RWPE1 (cell line): ENCODE measurements around the gene GPR4.

Source experiments
- CTCF ChIA-PET: fragments of 350-600 bp; sonication (Branson Sonifier 250); formaldehyde crosslinking; extraction: SDS; loops from one replicate; lab custom pipeline; 2021; lab: Yijun Ruan, JAX
- POLR2A ChIA-PET: fragments of 400-600 bp; formaldehyde crosslinking; extraction: SDS; loops from one replicate; lab custom pipeline; 2020; ENCODE audit warnings: antibody characterized with exemption; ENCODE audit not compliant: low non-redundant PET; lab: Yijun Ruan, JAX
- DNase-seq: peaks from one replicate; pipeline ENCODE4 v3.0.0; 2012; ENCODE audit warnings: low spot score
- H3K27ac ChIP-seq: fragments of 450-650 bp; 2 replicates; pipeline ENCODE4 v1.5.1; 2017
- CTCF ChIP-seq: fragments of 450-650 bp; conservative IDR thresholded peaks from 2 replicates; pipeline ENCODE4 v1.5.1; 2017; ENCODE audit warnings: low read depth, mild to moderate bottlenecking

The GPR4 gene

GRCh38 chr19:45600340-45600885 lies 1.6 kb downstream of the GPR4 start:
- DNase-seq, result no peak
- POLR2A ChIA-PET, result no interaction called here
- no peak for TF ChIP-seq CTCF
- CTCF ChIA-PET, result interaction anchor here (0.6 to 1.2 kb wide), 4 partner anchors 40 to 155 kb away, joined by 3 to 6 read pairs (median 4); no protein-coding TSS in a partner anchor
- H3K27ac ChIP-seq, result no peak overlapping the region

GRCh38 chr19:45599286-45599685 lies 2.7 kb downstream of the GPR4 start:
- no peak overlapping the region for H3K27ac ChIP-seq
- TF ChIP-seq CTCF, result no peak
- ChIA-PET CTCF (no interaction called here), POLR2A (no interaction called here)
- DNase-seq, result no peak

- POLR2A ChIA-PET, result no interaction called here
These were observed 3.6 kb downstream of the GPR4 start for GRCh38 chr19:45598267-45599001.

GRCh38 chr19:45597425-45598111 lies 4.4 kb downstream of the GPR4 start:
- ChIA-PET CTCF (interaction anchor here (0.7 kb wide), 2 partner anchors 112 to 142 kb away, joined by 3 read pairs; no protein-coding TSS in a partner anchor), POLR2A (no interaction called here)
- TF ChIP-seq CTCF, result no peak
- no peak overlapping the region for H3K27ac ChIP-seq
- DNase-seq, result no peak

More at GRCh38 chr19:45598267-45599001, 3.6 kb downstream of the GPR4 start:
- TF ChIP-seq CTCF, result no peak
- CTCF ChIA-PET, result no interaction called here
- no peak for DNase-seq
- no peak overlapping the region for H3K27ac ChIP-seq

- ChIA-PET POLR2A (no interaction called here), CTCF (interaction anchor here (1.1 to 1.9 kb wide), 2 partner anchors 8 to 46 kb away, joined by 3 to 7 read pairs; no protein-coding TSS in a partner anchor)
- no peak overlapping the region for H3K27ac ChIP-seq
- no peak for DNase-seq
- TF ChIP-seq CTCF, result no peak
These were observed 6.2 kb downstream of the GPR4 start for GRCh38 chr19:45595814-45596213.

- ChIA-PET POLR2A (interaction anchor here (0.6 kb wide), 1 partner anchor 64 kb away, joined by 9 read pairs; no protein-coding TSS in a partner anchor), CTCF (no interaction called here)
- DNase-seq, result no peak
- TF ChIP-seq CTCF, result no peak
- H3K27ac ChIP-seq, result no peak overlapping the region
These were observed 8.5 kb downstream of the GPR4 start for GRCh38 chr19:45593520-45593919.
